Activated T-cell treated with anti-CD3 and anti-CD28 coated beads, Interleukin-2, amount 50 U/mL, for 72 hours (primary cell): ENCODE data around the gene PTGDR2. TPM values are rescaled to one million over a fixed set of nuclear protein-coding genes. Genes with fewer than 3 reads are reported as not detected.

Experiments used
- ATAC-seq, 2 donors: fragments of 150-1000 bp; cut with Tn5 transposase; replicated peaks in 1 of 2; 2 replicates each; pipeline ENCODE4 v1.10.0; 2021; ENCODE audit warnings: moderate library complexity in 2 of 2, mild to moderate bottlenecking in 1 of 2
- DNase-seq, 2 donors: peaks; one replicate each; pipeline ENCODE4 v3.0.0; 2021 to 2022; ENCODE audit warnings: mixed read lengths in 1 of 2
- H3K27ac Mint-ChIP-seq: one replicate; pipeline ENCODE4 v1.8.0; 2022; ENCODE audit warnings: mild to moderate bottlenecking, moderate library complexity, mixed read lengths
- H3K27me3 Mint-ChIP-seq: one replicate; pipeline ENCODE4 v1.8.0; 2022; ENCODE audit warnings: low read depth, mixed read lengths
- H3K36me3 Mint-ChIP-seq, 2 donors: one replicate each; pipeline ENCODE4 v1.8.0; 2022; ENCODE audit warnings: mixed read lengths in 2 of 2, mild to moderate bottlenecking in 1 of 2; ENCODE audit not compliant: insufficient read depth in 2 of 2
- H3K4me1 Mint-ChIP-seq: one replicate; pipeline ENCODE4 v1.8.0; 2022; ENCODE audit warnings: low read depth, mixed read lengths
- H3K4me3 Mint-ChIP-seq, 2 donors: one replicate each; pipeline ENCODE4 v1.8.0; 2022; ENCODE audit warnings: mild to moderate bottlenecking in 2 of 2, mixed read lengths in 2 of 2, moderate library complexity in 2 of 2
- H3K9me3 Mint-ChIP-seq, 2 donors: one replicate each; pipeline ENCODE4 v1.8.0; 2022; ENCODE audit warnings: mixed read lengths in 2 of 2
- total RNA-seq, 2 donors: library from RNA; stranded (reverse); gene quantifications; one replicate each; pipeline ENCODE4 v1.2.3, GENCODE V29; 2022

PTGDR2 gene
- total RNA-seq, 2 donors from 2014 or later = 0.16 to 0.17 TPM

DNA sequence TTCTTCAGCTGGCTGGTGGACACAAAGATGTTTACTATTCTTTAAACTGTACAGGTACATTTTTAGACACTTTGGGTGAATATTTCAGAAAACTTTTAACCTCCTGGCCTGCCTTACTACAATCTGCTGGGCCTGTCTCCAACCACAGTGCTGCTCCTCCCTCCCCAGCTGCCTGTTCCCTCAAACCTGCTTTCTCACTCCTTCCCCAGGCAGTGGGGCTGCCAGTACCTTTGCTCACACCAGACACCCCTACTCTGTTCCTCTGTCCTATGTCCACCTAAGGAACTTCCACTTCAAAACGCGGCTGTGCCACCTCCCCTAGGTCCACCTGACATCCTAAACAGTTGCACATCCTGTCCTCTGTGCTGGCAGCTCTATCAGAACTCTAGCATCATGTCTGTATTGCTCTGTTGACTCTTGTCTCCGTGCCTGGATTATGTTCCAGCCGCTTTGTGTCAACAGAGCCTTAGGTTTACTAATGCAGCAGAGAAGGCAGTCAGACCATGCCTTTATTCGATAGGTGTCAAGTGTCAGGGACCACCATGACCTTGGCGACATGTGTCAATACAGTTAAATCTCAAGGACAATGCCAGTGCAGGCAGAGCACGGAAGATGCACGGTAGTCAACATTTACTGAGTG lies 25.0 kb upstream of the PTGDR2 start:
- no peaks in the 10 kb centered on the region for H3K4me1 Mint-ChIP-seq
- H3K27me3 Mint-ChIP-seq = no peaks in the 10 kb centered on the region
- no peak overlapping the region for H3K4me3 Mint-ChIP-seq
- DNase-seq (no peak), ATAC-seq (no peak)
- peaks cover 0 to 14% of the 10 kb centered on the region in 2 donors for H3K36me3 Mint-ChIP-seq
- H3K9me3 Mint-ChIP-seq = no peaks in the 10 kb centered on the region
- H3K27ac Mint-ChIP-seq = no peak overlapping the region

DNA sequence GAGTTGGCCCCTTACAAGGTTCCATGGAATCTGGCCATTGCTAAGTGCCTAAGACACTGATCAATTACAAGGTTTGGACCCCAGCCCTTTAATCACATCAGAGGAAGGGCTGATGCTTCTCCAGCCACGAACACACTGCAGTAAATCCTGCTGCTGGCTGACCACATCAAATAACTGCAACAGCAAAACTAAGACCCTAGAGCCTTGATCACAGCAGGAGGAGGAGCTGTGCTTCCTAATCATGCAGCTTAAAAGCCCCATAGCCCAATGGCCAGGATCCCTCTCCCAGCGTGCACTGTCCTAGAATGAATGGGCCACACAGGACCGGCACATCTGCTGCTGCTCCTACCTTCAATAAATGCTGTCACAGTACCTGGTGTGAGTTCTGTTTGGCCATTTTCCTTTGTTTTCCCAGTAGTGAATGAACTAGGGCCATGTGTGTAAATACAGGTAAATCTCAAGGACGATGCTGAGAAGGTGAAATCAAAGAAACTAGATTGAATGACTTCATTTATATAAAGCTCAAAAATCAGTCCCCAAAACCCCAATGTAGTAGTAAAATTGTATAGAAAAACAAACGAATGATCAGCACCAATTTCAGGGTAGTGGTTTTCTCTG lies 24.3 kb upstream of the PTGDR2 start:
- no peaks in the 10 kb centered on the region for H3K4me1 Mint-ChIP-seq
- no peaks in the 10 kb centered on the region for H3K27me3 Mint-ChIP-seq
- ATAC-seq (no peak), DNase-seq (no peak)
- no peak overlapping the region for H3K27ac Mint-ChIP-seq
- no peaks in the 10 kb centered on the region for H3K9me3 Mint-ChIP-seq
- H3K4me3 Mint-ChIP-seq = no peak overlapping the region
- H3K36me3 Mint-ChIP-seq = peaks cover 0 to 14% of the 10 kb centered on the region in 2 donors

- Mint-ChIP-seq H3K4me3 (no peak overlapping the region), H3K36me3 (peaks cover 0 to 14% of the 10 kb centered on the region in 2 donors), H3K9me3 (no peaks in the 10 kb centered on the region), H3K27me3 (no peaks in the 10 kb centered on the region), H3K27ac (no peak overlapping the region), H3K4me1 (peaks cover 4% of the 10 kb centered on the region)
- no peak for DNase-seq
- ATAC-seq = no peak
Observed at GRCh38 chr11:60879104-60879503, 23.4 kb upstream of the PTGDR2 start.

DNA sequence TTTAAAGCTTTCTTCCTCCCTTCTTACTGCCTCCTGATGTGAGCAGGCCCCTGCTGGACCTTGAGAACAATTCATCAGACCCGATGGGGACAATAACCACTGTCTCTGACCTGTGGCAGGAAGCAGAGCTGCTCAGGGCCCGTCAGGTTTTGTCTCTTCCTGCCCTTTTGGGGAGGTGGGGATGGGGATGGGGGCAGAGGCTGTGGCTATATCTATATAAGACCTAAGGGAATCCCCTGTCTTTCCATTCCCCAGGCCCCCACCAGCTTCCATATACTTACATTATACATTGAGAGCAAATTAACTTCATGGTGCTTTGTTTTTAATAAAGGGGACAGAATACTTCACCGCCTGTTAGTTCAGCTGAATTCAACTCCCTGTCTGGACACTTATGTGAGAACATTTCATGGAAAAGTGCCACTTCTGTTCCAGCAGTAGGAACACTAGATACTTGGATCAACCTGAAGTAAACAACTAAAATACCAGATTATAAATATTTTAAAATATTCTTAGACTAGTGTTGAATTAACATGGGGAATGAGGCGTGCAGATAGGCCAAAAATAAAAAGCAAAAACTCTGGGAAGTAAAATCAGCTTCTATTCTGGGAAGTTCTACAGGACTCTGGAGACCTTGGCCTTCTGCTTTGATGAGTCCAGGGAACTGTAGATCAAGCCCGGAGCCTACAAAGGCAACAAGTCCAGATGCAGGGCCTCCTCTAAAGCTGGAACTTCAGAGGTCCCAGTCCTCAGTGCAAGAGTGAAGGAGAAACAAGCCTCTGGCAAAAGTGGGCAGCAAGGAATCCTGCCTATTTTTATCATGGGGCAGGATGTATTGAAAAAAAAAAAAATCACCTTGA lies 22.7 kb upstream of the PTGDR2 start:
- no peak overlapping the region for H3K27ac Mint-ChIP-seq
- H3K4me1 Mint-ChIP-seq = peaks cover 8% of the 10 kb centered on the region
- no peak for DNase-seq
- no peaks in the 10 kb centered on the region for H3K9me3 Mint-ChIP-seq
- ATAC-seq = no peak
- peaks cover 0 to 13% of the 10 kb centered on the region in 2 donors for H3K36me3 Mint-ChIP-seq
- no peaks in the 10 kb centered on the region for H3K27me3 Mint-ChIP-seq
- no peak overlapping the region for H3K4me3 Mint-ChIP-seq

GRCh38 chr11:60876168-60876485 lies 20.4 kb upstream of the PTGDR2 start:
- H3K27ac Mint-ChIP-seq = no peak overlapping the region
- ATAC-seq (no peak), DNase-seq (no peak)
- H3K4me1 Mint-ChIP-seq = peaks cover 24% of the 10 kb centered on the region
- no peaks in the 10 kb centered on the region for H3K27me3 Mint-ChIP-seq
- peaks cover 0 to 4% of the 10 kb centered on the region in 2 donors for H3K36me3 Mint-ChIP-seq
- H3K9me3 Mint-ChIP-seq = no peaks in the 10 kb centered on the region
- no peak overlapping the region for H3K4me3 Mint-ChIP-seq

DNA sequence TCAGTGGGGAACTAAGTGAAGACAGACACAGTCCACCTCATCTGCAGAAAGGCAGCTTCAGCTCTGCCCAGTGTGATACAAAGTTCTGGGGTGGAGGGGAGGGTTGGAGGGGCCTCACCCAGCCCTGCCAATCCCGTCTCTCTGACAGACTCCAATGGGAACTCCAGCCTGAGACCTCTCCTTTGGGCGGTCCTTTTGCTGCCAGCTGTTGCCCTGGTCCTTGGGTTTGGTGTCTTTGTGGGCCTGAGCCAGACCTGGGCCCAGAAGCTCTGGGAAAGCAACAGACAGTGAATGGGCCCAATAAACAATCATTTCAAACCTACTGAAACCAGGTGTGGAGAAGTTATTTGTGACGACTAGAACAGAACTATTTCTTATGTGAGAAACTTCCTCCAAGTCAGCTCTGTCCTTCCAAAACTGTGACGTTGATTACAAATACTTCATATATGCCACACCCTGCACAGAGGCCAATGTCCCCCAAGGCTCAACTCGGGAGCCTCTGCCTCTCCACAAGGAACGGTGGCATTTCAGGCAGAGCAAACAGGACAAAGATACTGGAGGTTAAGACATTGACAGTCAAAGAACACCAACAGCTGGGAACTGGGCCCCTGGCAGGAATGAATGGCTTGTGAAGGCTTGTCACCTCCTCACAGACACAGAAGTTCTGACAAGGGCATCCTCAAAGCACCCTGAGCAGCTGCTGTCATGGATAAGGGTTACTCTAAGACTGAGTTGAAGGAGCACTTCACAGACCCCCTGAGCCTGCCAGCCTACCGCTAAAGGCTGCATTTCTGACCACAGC lies 19.8 kb upstream of the PTGDR2 start:
- Mint-ChIP-seq H3K27me3 (no peaks in the 10 kb centered on the region), H3K4me1 (peaks cover 28% of the 10 kb centered on the region), H3K36me3 (no peaks in the 10 kb centered on the region), H3K9me3 (no peaks in the 10 kb centered on the region), H3K27ac (no peak overlapping the region), H3K4me3 (no peak overlapping the region)
- DNase-seq (no peak), ATAC-seq (no peak)

- Mint-ChIP-seq H3K27me3 (no peaks in the 10 kb centered on the region), H3K4me3 (no peak overlapping the region), H3K4me1 (peaks cover 28% of the 10 kb centered on the region), H3K9me3 (no peaks in the 10 kb centered on the region), H3K27ac (no peak overlapping the region), H3K36me3 (no peaks in the 10 kb centered on the region)
- DNase-seq = no peak
- no peak for ATAC-seq
Observed at GRCh38 chr11:60874421-60875365, 18.9 kb upstream of the PTGDR2 start.

DNA sequence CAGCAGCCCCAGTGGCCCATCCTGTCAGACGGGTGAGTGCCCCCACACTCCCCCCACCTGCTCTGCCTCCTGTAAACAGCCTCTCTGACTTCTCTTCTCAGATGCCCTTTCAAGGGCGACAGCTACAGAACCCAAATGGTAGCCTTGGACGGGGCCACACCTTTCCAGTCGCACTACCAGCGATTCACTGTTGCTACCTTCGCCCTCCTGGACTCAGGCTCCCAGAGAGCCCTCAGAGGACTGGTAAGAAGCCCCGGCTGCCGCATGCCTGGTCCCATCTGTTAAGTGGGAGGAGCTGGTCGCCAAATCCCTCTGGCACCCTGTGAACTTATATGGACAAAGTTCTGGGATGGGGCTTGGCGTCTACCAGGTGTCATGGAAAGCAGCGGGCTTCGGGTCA lies 17.8 kb upstream of the PTGDR2 start:
- Mint-ChIP-seq H3K4me3 (no peak overlapping the region), H3K9me3 (no peaks in the 10 kb centered on the region), H3K36me3 (no peaks in the 10 kb centered on the region), H3K27me3 (no peaks in the 10 kb centered on the region), H3K4me1 (peaks cover 28% of the 10 kb centered on the region), H3K27ac (no peak overlapping the region)
- DNase-seq (no peak), ATAC-seq (no peak)

DNA sequence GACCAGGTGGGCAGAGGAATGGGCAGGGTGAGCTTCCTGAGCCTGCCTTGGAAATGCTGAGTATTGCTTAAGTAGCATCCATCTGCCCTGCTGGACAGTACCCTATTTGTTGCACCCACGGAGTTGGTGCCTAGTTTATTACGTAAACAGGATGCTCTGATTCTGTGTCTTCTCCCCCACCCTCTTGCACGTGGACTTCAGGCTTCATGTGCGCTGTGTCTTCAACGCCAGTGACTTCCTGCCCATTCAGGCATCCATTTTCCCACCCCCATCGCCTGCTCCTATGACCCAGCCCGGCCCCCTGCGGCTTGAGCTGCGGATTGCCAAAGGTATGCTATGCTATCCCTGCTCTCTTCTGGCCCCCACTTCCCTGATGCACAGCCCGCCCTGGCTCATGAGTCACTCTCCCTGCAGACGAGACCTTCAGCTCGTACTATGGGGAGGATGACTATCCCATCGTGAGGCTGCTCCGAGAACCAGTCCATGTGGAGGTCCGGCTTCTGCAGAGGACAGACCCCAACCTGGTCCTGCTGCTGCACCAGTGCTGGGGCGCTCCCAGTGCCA lies 17.3 kb upstream of the PTGDR2 start:
- H3K4me1 Mint-ChIP-seq = peaks cover 28% of the 10 kb centered on the region
- H3K4me3 Mint-ChIP-seq = no peak overlapping the region
- no peaks in the 10 kb centered on the region for H3K27me3 Mint-ChIP-seq
- H3K36me3 Mint-ChIP-seq = no peaks in the 10 kb centered on the region
- ATAC-seq = no peak
- H3K27ac Mint-ChIP-seq = no peak overlapping the region
- H3K9me3 Mint-ChIP-seq = no peaks in the 10 kb centered on the region
- DNase-seq = no peak

- ATAC-seq (no peak), DNase-seq (no peak)
- H3K36me3 Mint-ChIP-seq = no peaks in the 10 kb centered on the region
- no peak overlapping the region for H3K27ac Mint-ChIP-seq
- H3K27me3 Mint-ChIP-seq = no peaks in the 10 kb centered on the region
- H3K4me3 Mint-ChIP-seq = no peak overlapping the region
- peaks cover 28% of the 10 kb centered on the region for H3K4me1 Mint-ChIP-seq
- H3K9me3 Mint-ChIP-seq = no peaks in the 10 kb centered on the region
Observed at GRCh38 chr11:60872124-60872960, 16.6 kb upstream of the PTGDR2 start.

GRCh38 chr11:60871378-60872061 lies 15.8 kb upstream of the PTGDR2 start:
- no peaks in the 10 kb centered on the region for H3K36me3 Mint-ChIP-seq
- peaks cover 28% of the 10 kb centered on the region for H3K4me1 Mint-ChIP-seq
- ATAC-seq (peak; percentile 37 to 43), DNase-seq (no peak)
- no peak overlapping the region for H3K4me3 Mint-ChIP-seq
- H3K27me3 Mint-ChIP-seq = no peaks in the 10 kb centered on the region
- H3K9me3 Mint-ChIP-seq = no peaks in the 10 kb centered on the region
- no peak overlapping the region for H3K27ac Mint-ChIP-seq
